RWPE1 (cell line): ENCODE results near the gene PDIA2.

Experiments used
- CTCF ChIA-PET: fragments of 350-600 bp; sonication (Branson Sonifier 250); formaldehyde crosslinking; extraction: SDS; loops from one replicate; lab custom pipeline; 2021; lab: Yijun Ruan, JAX
- POLR2A ChIA-PET: fragments of 400-600 bp; formaldehyde crosslinking; extraction: SDS; loops from one replicate; lab custom pipeline; 2020; ENCODE audit warnings: antibody characterized with exemption; ENCODE audit not compliant: low non-redundant PET; lab: Yijun Ruan, JAX
- DNase-seq: peaks from one replicate; pipeline ENCODE4 v3.0.0; 2012; ENCODE audit warnings: low spot score
- H3K27ac ChIP-seq: fragments of 450-650 bp; 2 replicates; pipeline ENCODE4 v1.5.1; 2017
- CTCF ChIP-seq: fragments of 450-650 bp; conservative IDR thresholded peaks from 2 replicates; pipeline ENCODE4 v1.5.1; 2017; ENCODE audit warnings: low read depth, mild to moderate bottlenecking

PDIA2 gene

GRCh38 chr16:293043-293775, 10.2 kb downstream of the PDIA2 start:
- no peak overlapping the region for H3K27ac ChIP-seq
- ChIA-PET POLR2A (no interaction called here), CTCF (interaction anchor here (0.7 kb wide), 1 partner anchor 10 kb away, joined by 4 read pairs; no protein-coding TSS in a partner anchor)
- no peak for TF ChIP-seq CTCF
- DNase-seq = no peak

- DNase-seq = no peak
- POLR2A ChIA-PET = no interaction called here
- CTCF ChIA-PET = no interaction called here
These were observed 13.3 kb downstream of the PDIA2 start for GRCh38 chr16:296276-296675.

GRCh38 chr16:296806-297510, 14.0 kb downstream of the PDIA2 start:
- ChIA-PET POLR2A (no interaction called here), CTCF (no interaction called here)
- DNase-seq = no peak
- H3K27ac ChIP-seq = no peak overlapping the region; the same call in 1 of the 2 replicates
- TF ChIP-seq CTCF = no peak

More at GRCh38 chr16:296276-296675, 13.3 kb downstream of the PDIA2 start:
- TF ChIP-seq CTCF = no peak
- no peak overlapping the region for H3K27ac ChIP-seq

GRCh38 chr16:297832-298231, 14.9 kb downstream of the PDIA2 start:
- no peak overlapping the region for H3K27ac ChIP-seq
- POLR2A ChIA-PET = no interaction called here
- CTCF ChIA-PET = no interaction called here
- DNase-seq = no peak
- no peak for TF ChIP-seq CTCF

GRCh38 chr16:301235-301634, 18.3 kb downstream of the PDIA2 start:
- TF ChIP-seq CTCF = no peak
- ChIA-PET POLR2A (no interaction called here), CTCF (no interaction called here)
- H3K27ac ChIP-seq = no peak overlapping the region
- no peak for DNase-seq

- POLR2A ChIA-PET = no interaction called here
- H3K27ac ChIP-seq = no peak overlapping the region
- no peak for TF ChIP-seq CTCF
- CTCF ChIA-PET = no interaction called here
- DNase-seq = no peak
These were observed 19.0 kb downstream of the PDIA2 start for GRCh38 chr16:301950-302349.
